ENCODE measurements around the gene ARHGDIA.

DNA sequence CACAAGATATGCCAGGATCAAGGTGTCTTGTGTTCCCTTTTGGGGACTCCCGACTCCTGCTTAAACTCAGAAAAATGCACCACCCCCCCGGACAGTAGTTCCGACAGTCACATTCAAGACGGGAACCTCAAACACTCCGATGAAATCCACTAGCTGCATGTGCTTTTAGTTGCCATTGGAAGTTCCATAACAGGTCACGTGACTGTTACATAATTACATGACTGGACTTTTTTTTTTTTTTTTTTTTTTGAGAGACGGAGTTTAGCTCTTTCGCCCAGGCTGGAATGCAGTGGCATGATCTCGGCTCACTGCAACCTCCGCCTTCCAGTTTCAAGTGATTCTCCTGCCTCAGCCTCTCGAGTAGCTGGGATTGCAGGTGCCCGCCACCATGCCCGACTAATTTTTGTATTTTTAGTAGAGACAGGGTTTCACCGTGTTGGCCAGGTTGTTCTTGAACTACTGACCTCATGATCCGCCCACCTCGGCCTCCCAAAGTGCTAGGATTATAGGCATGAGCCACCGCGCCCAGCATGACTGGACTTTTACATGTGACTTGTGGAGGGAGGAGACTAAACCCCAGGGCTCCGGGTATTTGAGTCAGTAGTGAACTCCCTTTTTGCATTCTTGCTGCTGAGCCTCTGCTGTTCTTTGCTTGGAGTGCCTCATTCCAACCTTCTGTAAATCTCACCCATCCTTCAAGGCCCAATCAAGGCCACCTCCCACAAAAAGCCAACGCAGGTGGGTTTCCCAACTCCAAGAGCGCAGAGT, 45.3 kb upstream of the ARHGDIA start:
- TF ChIP-seq, protein P1, sequence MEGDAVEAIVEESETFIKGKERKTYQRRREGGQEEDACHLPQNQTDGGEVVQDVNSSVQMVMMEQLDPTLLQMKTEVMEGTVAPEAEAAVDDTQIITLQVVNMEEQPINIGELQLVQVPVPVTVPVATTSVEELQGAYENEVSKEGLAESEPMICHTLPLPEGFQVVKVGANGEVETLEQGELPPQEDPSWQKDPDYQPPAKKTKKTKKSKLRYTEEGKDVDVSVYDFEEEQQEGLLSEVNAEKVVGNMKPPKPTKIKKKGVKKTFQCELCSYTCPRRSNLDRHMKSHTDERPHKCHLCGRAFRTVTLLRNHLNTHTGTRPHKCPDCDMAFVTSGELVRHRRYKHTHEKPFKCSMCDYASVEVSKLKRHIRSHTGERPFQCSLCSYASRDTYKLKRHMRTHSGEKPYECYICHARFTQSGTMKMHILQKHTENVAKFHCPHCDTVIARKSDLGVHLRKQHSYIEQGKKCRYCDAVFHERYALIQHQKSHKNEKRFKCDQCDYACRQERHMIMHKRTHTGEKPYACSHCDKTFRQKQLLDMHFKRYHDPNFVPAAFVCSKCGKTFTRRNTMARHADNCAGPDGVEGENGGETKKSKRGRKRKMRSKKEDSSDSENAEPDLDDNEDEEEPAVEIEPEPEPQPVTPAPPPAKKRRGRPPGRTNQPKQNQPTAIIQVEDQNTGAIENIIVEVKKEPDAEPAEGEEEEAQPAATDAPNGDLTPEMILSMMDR (IDR thresholded peaks at IDR 0.05): no peak
- peak in 2 of 3 donors; percentile 90 to 94 for TF ChIP-seq POLR2AphosphoS5 (IDR thresholded peaks at IDR 0.05)
- peak; percentile 88 for TF ChIP-seq POLR2A (IDR thresholded peaks at IDR 0.05)
- TF ChIP-seq EP300 (IDR thresholded peaks at IDR 0.05; ENCODE audit: low read depth): no peak
